NK-92 treated with Interleukin-12 subunit alpha and Interleukin-12 subunit beta, amount 100 ng/mL, for 24 hours (cell line): Measurements from ENCODE around the gene GRID1.

ENCODE experiments used
- DNase-seq: peaks from one replicate; lab custom pipeline; 2025; lab: John Stamatoyannopoulos, UW

The GRID1 gene

DNA sequence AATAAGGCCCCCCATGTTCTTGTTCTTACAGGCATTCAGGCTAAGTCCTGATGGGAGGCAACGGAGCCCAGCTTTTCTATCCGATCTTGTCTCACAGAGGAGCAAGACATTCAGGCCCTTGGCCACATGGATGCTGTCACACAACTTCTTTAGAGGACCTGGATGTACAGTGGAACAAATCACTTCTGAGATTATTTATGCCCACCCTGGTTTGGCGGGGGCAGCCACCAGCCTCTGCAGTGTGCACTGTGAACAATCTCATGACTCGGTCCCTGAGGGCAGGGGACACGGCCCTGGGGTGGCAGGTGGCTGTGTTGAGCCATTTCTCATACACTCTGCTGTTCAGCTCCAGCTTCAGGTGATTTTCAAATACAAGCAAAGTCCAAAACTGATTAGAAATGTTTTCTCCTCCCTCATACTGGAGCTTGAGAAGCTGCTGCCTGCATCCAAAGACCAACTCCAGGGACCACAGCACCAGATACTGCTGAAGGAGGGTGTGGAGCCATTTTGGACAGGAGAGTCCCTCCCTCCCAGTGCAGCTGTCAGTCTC, 441.3 kb downstream of the GRID1 start:
- DNase-seq, result no peak

DNA sequence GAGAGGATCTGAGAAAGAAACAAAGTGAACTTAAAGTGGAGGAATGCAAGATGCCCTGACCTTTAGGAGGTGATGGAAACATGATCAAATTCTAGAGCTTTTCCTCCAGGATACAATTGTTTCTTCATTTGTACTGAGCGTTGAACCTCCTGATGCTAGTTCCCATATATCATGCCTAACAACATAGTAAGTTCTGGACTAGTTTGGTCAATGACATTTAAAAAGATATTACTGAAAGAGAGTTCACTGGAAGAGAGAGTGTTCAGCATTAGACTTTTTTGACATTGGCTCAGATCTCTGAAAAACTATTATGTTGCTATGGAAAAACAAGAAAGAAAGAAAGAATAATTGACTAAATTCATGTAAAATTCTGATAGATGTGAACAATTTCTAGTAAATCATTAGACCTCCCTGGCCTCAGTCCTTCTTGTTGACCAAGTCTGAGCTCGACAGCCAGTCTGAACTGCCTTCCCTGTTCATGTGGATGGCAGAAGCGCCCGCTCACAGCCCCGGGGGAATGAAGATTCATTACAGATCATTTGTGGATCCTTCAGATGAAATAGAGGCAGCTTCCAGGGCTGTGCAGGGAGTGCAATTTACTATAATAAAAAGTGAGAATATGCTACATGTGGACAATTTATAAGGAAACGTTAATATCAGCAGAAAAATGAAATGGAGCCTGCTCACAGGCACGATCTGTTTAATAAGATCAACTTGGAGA, 442.1 kb downstream of the GRID1 start:
- no peak for DNase-seq

DNA sequence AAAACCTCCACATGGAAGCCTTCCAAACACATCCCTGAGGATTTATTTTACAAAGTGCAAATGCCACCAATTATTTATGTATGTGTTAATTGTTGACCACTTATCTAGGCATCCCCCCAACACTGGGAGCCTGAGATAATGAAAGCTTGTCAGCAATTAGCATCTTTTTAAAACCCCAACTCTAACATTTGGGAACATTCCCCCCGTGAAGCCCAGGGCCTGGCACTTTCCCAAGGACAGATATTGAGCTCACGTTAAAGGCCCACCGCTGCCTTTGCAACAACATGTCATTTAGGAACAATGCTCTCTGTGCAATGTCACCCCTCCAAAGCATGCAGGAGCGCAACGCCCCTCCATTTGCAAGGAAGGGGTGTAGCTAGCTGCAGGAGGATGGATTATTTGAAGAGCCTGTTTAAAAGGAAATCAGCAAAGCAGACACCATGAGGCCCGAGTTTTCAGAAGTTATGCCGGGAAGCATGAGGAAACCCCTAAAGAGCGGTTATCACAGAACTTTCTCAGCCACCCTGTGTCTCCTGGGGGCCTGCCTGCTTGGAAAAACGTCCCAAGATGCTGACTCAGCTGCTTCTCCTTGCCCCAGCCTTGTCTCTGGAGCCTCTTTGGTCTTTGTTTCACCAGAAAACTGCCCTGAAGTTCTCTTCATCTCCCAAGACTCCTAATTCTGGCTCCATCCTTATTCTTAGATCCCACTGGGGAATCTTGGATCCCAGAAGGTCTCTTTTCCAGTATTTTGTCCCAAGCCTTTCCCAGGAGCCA, 444.1 kb downstream of the GRID1 start:
- no peak for DNase-seq

DNA sequence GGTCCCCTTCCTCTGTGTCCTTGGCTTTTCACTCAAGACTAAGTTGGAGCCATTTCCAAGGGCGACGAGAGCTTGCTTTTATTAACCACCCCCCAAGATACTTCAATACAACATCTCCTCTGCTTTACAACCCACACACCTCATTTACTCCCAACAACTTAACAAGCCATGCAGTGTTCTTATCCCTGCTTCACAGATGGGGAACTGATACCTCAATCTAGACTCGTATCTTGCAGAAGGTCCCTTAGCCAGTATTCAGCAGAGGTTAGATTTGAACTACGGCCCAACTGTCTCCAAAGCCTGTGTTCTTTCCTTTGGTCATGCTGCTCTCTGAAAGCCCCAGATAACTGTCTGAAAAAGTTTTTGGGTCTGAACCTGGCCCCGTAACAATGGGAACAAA, 444.8 kb downstream of the GRID1 start:
- no peak for DNase-seq

GRCh38 chr10:85920311-85920710, 446.3 kb downstream of the GRID1 start:
- DNase-seq, result no peak

DNA sequence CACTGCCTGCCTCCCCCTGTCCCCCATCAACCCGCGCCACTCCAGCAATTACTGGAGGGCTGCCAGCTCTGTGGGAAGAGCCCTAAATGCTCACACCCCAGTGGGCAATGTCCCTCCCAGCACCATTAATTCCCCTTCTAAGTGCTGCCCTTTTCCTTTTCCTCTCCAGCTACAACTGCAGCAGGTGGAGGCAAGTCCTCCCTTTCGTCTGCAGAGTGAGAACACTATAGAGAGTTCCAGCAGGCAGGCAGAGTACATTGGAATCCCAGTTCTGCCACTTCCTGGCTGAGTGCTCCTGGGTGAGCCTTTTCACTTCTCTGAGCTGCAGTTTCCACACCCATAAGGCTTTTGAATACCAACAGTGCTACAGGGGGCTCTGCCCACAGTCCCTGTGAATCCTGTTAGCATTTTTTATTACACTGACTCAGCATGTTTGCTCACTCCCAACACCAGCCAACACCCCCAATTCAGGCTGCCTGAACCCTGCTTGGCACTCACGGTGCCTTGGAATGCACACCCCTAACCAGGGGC, 447.0 kb downstream of the GRID1 start:
- no peak for DNase-seq

DNA sequence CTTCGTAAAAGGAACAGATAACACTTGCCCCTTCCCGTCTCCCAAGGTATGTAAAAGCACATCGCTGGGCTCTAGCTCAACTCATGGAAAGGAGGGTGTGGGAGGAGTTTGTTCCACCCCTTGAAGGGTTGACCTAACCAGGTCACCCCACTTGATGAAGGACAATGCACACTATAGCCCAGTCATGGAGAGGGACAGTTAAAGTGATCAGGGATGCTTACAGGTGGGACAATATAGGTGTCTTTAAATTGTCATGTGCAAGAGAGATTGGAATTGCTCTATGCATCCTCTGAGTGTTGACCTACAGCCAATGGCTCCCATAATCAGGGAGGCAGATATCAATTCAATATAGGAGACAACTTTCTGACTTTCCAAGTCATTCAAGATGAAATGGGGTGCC, 448.2 kb downstream of the GRID1 start:
- no peak for DNase-seq

- no peak for DNase-seq
Measured at GRCh38 chr10:85917601-85918000, 449.0 kb downstream of the GRID1 start.

DNA sequence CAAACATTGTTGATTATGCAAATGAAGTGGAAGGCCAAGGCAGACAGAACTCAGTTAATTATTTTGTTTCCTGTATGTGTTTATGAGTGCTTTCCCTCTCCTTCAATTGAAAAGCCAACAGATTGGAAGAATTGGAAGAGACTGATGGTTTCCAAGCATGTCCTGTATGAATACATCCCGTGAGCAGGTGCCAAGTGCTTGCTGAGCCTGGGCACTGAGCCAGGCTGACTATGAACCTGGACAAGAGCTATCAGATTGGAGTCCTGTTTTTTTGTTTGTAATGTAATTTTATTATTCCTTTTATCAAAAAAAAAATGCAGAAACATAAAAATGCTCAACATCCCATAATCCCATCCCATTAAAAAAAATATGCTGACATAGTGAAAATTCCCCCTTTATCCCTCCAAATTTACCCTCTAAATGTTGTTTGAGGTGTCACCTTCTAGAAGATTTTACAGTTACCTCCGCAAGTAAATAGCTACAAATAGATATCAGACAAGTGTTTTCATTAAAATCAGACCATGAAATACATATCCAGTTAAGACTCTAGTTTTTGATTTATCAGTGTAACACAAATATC, 449.5 kb downstream of the GRID1 start:
- no peak for DNase-seq

GRCh38 chr10:85916286-85916685, 450.3 kb downstream of the GRID1 start:
- DNase-seq, result no peak

- DNase-seq, result no peak
Measured at GRCh38 chr10:85915245-85915846, 451.2 kb downstream of the GRID1 start.

DNA sequence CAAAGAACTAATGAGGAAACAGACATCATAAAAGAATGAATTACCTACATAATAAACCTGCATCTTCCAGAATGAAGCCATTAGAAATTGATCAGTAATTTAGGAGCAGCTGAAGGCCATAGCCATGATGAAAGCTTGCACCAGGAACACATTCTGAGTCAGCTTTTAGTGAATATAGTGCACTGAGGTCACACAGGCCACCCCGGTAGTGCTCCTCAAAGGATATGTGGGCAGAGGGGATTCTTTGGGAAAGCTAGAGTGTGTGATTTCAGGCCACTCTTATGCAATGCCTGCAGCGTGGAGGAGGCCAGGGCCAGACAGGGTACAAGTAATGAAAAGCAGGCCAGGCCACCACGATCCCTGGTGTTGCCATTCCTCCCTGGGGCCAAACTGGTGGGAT, 451.9 kb downstream of the GRID1 start:
- DNase-seq, result no peak

GRCh38 chr10:85908462-85908861, 458.1 kb downstream of the GRID1 start:
- no peak for DNase-seq

GRCh38 chr10:85902051-85902450, 464.5 kb downstream of the GRID1 start:
- no peak for DNase-seq

DNA sequence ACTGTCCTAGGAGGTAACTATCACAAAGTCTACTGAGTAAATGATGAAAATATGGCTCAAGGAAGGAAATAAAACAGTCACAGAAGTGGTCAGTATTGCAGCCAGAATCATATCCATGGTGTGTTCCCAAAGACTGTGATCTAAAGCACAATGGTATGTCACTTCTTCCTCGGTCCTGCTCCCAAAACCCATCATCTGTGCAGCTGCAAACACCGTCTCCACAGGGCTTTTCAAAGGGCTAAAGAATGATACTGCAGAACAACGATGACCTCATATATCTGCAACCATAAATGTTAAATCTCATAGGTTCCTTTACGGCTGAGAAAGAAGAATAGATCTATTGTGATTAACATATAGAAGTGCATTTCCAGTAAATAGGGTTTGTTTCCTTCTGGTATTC, 465.0 kb downstream of the GRID1 start:
- no peak for DNase-seq

GRCh38 chr10:85900487-85900886, 466.1 kb downstream of the GRID1 start:
- DNase-seq, result no peak

- DNase-seq, result no peak
Measured at GRCh38 chr10:85900061-85900460, 466.5 kb downstream of the GRID1 start.

GRCh38 chr10:85891472-85891871, 475.1 kb downstream of the GRID1 start:
- DNase-seq, result no peak

DNA sequence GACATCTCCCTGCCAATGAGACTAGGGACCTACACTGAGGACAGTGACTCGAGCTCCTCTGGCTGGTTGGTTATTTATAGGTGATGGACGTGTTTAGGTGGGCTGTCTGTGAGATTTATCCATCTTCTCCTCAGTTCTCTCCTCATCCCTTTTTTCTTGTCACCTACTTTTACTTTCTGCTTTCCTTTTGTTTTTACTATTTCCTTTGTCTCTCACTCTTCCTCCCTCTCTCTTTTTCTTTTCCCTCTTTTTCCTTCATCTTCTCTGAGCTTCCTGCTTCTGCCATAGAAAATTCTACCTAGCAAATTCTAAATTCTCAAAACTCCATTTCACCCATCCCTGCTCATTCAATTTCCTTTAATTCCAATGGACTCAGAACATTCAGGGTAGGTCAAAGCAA, 478.0 kb downstream of the GRID1 start:
- DNase-seq, result no peak

GRCh38 chr10:85888004-85888403, 478.6 kb downstream of the GRID1 start:
- DNase-seq, result no peak

DNA sequence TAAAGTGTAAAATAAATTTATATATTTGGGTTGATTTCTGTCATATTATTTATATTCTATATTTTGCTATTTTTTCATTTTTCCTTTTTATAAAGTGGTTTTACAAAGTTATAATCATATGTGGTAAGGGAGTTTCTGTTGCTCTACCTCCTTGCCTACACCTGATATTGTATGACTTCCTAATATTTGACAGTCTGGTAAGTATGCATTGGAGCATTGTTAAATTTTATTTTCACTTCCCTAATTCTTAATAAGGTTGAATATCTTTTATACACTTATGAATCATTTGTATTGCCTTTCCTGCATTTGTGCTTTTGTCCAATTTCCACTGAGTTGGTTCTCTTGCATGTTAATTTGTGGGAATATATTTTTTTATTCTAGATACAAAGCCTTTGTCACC, 492.4 kb downstream of the GRID1 start:
- no peak for DNase-seq

- DNase-seq, result no peak
Measured at GRCh38 chr10:85873063-85873462, 493.5 kb downstream of the GRID1 start.
